Activated gamma-delta T cell treated with Interleukin-2 at 50 U/mL for 16 hours (primary cell): ENCODE results near the gene GATAD2B.

Source experiments
- DNase-seq: peaks from one replicate; pipeline ENCODE4 v3.0.0-alpha.2; 2020

The GATAD2B gene

DNA sequence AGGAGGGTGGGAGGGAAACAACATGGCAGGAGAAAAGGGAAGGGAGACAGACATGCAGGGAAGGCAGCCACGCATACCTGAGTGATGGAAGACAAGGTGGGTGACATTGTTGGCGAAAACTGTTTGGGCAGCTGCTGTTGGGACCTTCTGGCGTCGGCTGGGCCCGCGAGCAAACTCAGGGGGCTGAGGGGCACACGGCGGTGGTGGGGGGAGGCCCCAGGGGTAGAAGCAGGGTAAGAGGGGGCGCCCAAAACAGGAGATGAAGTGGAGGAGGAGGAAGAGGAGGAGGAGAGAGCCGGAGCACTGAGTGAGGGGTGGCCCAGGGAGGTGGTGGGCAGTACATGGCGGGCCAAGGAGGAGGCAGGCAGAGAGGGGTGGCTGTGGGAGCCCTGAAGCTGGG is 28.4 kb upstream of the GATAD2B start:
- no peak for DNase-seq

DNA sequence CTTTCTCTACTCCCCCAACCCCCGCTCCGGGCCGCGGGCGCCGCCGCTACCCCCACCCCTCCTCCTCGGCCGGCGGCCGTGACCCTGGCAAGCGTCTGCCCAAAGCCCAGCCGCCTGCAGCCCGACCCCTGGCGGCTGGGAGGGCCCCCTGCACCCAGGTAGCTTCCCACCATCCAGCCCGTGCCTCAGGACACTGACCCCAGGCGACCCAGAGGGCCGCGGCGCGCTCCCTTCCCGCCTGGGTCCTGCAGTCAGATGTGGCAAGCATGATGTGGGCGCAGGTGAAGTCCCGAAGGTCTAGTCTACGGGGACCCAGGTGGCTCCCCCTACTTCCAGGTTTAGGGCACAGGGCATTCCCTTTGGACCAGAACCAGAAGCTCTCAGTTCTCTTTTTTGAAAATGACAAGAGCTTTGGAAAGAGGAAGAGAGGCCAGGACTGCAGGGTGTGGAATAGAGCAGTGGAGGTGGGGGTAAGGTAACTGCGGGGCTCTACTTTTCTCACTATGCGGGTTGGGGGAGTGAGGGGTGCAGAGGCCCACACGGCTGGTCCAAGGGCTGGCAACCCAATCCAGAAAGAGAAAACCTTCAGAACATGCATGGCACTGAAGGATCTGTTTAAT is 24.0 kb upstream of the GATAD2B start, which contains the start of gene DENND4B:
DENND4B (minus strand) TSS at position 97 of the 620 bp plus-strand sequence. CDS start 2,344 bp downstream, outside the sequence.
- DNase-seq = peak; percentile 67

DNA sequence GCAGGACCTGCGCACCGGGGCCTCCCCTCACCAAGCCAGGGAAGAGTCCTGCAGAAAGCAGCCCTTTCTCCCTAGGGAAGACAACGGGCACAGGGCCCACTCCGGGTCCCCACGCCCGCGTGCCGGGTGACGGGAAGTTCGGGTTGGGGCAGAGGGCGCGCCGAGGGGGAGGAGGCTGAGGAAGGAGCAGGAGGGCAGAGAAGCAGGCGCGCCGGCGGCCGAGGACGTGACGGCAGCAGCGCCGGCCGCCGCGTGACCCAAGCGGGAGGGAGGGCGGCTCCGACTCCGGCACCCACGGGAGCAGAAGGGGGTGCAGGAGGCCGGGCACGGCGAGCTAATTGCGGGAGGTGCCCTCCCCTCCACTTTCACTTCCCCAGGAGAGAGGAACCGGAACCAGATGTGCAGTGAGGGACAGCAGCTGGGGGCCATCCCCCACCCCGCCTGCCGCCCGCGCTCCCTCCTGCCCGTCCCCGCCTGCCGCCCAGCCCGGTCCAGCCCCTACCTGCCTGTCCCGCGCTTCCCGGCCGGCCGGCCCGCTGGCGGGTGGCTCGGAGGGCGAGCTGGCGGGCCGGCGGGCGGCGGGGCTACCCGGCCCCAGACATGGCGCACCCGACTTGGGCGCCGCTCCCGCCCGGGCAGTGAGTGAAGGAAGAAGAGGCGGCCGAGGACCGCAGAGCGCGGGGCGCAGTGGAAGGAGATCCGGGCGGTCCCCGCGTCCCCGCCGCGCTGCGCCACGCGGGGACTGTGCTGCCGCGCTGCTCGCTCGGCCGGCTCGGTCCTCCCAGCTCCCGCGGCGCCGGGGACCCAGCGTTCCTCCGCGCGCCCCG is 23.2 kb upstream of the GATAD2B start:
- DNase-seq = peak; percentile 63

DNA sequence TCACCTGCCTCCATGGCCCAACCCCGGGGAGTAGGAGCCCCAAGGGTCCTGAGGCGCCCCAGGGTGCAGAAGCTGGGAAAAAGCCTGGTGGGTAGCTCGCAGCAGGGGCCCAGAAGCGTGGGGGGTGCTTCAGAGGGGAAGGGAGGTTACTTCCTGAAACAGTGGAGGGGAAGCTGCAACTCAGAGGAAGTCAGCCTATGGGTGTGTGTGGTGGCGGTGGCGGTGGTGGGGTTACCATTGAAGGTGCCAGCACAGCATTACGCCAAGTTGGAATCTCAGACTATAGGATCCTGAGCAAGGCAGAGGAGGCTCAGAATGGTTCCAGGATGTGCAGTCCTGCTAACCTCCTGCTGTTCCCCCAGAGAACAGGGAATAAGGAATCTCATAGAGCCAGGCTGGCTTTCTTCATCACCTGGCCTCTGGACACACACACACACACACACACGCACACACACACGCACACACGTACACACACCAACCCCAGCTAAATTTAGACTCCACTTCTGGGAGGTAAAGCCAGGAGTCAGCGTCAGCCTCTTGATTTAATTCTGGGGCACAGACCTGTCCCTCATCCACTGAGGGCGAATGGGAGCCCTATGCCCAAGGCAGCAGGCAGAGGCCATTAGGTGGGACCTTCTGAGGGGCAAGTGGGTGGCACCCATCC is 22.5 kb upstream of the GATAD2B start:
- DNase-seq = peak; percentile 81

DNA sequence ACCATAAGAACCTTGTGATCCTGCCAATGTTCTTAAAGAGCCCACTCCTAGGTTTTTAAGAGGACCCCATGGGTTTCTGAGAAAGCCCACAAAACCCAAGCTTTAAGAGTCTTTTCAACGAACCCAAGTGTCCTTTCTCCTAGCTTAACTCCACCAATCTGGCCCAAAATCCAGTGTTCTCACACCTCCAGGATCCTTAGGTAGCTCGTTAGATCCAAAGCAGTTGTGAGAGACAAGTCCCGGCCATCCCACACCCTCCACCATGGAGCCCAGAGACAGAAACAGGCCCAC is 22.0 kb upstream of the GATAD2B start:
- DNase-seq = no peak

DNA sequence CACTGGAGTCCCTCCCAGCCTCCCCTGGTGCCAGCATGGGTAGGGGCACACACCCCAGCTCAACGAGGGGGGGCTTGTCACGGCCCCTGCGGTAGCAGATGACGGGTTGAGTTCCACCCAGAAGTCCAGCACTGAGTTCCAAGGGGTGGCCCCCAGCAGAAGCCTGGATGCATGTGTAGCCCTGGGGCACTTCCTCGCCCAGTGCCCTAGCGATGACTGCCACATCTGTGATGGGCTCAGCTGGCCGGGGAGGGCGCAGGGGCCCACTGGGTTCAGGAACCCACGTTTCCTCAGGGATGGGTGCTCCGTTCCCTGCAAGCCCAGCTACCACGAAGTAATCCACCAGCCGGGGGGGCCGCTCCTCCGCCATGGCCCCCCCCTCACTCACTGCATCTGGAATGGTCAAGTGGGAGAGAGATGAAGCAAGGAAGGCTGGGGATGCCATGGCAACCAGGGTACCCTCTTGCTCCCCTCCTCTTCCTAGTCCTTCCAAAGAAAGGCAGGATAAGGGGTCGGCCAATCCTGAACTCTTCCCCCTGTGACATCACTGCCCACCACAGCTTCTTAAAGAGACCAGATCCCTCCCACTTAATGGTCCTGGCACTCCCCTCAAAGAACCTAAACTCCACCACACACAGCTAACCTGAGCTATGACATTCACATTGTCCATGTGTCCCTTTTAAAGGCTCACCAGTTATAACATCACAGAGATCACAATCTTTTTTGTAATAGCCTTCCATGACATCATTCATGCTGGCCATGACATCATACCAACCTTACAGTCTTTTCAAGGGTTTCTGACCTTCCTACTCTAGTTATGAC is 21.4 kb upstream of the GATAD2B start:
- no peak for DNase-seq

DNA sequence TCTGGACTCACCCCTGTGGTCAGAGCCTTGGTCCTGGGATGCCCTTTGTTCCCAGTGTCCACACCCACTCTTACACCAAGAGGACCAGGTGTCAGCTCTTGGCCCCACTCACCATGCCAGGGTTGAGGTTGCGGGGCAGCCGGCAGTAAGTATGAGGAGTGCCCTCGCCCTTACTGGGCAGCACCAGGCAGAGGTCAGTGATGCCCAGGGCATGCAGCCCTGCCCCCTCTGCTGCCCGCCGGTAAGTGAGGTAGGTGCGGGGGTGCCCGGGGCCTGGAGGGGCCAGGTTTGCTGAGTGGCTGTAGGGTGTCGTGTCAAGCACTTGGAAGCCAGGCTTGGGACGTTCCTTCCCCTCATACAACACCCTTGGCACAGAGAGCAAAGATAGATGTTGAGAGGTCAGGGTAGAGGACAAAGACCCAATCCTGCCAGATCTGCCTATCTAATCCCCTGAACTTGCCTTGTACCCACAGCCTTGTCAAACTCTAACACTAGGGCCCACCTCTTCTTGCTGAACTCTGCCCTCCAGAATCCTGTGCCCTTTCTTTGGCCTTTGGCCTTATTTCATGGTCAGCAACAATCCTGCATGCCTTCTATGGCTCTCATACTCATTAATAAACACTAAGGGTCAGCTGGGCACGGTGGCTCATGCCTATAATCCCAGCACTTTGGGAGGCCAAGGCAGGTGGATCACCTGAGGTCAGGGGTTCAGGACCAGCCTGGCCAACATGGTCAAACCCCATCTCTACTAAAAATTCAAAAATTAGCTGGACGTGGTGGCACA is 20.2 kb upstream of the GATAD2B start:
- no peak for DNase-seq

DNA sequence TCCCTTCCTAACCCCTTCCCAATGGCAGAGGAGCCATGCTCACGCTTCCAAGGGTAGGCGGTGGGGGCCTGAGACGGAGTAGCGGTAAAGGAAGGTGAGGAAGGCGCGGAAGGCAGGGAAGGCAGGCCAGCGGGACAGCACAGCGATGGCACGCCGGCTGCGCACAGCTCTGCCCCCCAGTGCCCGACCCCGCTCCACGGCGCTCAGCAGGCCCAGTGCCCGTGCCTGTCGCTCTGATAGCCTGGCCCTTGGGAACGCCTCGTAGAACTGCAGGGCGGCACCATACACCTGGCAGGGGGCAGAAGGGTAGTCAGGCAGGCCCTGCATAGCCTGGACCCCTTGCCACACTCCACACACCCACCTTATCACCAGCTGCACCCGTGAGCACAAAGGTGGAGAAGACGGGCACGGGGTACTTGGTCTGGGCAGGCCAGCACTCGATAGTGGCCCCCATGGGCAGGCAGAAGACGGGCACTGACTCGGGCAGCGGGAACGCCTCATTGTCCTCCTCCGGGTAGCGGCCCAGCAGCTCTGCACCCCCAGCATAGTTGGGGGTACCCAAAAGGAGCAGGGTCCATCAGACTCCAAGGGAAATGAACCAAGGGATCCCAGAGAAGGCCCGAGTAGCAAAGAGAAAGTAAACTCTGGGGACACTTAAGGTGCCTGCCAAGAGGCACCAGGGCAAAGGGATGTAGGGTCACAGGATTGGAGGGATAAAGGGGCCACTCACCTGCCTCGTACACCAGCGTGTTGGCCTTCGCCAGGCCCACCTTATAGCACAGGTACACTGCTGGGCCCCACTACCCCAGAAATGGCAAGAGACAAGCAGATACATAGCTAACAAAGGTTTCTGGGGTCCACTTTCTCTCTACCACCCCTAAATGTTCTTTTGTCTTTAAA is 19.3 kb upstream of the GATAD2B start:
- no peak for DNase-seq

DNA sequence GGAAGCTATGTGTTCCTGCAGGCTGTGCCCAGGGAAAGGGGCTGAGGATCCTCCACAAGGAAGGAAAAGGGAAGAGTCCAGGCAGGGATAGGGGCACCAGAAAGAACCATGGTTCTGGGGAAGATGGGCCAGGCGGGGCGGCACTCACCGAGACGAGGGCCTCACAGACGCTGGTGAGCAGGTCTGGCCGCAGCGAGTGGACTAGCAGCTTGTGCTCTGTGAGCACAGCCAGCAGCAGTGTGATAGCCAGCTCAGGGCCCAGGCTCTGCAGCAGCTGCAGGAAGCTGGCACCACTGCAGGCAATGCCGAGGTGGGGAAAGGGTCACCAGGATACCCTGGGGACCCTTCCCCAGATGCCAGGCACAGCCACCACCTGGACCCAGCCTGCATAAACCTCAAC is 18.0 kb upstream of the GATAD2B start:
- no peak for DNase-seq

DNA sequence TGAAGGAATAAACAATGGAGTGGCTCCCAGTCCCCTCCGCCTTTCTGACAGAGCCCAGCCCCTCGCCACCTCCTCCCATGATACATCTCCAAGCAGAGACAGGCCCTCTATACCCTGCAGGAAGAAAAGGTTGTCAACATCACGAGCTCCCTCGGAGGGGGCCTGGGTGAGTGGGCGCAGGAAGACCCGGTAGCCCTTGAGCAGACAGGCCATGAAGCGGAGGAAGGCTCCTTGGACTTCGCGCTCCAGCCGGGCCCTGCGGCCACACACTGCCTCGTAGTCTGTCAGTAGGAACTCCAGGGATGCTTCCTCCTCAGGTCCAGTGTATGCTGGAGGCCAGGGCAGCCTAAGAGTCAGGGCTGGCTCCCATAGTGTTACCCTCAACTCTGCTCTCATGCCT is 16.7 kb upstream of the GATAD2B start:
- DNase-seq = no peak

DNA sequence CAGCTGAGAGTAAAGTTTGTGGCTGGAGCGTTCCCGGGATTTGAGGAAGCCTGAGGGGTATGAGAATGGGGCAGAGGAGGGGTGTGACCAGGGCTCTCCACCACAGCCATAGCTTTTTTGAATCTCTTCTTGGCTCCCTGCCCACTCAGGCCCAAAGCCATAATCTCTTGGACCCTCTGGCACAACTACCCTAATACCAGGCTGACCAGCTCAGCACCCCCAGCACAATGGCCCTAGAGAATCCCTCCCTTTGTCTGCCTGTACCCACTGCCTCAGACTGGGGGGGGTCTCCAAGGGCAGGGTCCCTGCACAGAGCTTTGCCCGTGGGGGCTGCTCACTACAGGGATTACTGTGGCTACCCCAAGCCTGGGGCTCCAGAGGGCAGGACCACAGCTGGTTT is 16.2 kb upstream of the GATAD2B start:
- no peak for DNase-seq

DNA sequence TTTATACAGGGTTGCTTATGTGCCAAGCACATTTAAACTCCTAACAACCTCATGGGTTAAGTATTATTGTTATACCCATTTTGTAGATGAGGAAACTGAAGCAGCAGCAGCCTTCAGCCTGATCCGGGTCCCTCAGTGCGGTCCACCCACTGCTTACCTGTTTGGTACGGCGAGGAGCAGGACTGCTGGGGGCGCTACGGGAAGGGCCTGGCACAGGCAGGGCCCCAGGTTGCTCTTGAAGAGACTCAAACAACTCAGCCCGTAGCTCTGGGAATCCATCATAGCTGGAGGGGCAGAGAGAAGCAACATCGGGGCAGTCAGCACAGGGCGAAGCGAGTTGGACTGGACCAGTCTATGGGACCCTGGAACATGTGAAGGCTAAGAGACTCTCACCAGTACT is 14.6 kb upstream of the GATAD2B start:
- no peak for DNase-seq

DNA sequence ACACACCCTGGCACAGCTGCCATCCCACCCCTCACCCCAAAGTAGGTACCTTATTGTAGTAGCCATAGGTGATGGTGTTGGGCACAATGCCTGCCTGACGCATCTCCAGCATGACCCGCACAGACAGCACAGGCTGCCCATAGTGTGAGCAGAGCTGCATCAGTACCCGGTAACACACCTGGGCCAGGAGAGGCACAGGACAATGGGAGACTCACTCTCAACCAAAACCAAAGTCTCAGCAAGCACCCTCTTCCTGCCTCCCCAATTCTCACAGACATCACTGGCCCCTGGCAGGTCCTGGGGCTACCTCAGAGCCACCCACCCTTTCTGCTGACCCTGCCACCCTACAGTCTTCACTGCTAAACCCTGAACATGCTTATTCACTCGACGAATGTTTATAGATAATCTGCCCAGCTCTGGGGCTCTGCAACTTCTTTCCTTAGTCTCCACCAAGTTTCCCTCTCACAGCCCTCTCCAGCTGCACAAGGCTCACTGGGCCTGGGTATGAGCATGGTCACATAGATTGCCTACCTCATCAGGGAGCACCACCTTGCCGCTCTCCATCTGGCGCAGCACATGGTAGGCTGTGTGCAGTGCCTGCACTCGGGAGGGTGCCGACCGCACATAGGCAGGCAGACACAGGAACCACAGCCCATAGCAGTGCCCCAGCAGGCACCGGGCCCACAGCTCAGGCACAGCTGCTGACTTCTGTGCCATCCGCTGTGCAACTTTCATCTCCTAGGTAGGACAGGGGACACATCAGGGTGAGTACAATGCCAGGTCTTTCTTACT is 13.4 kb upstream of the GATAD2B start:
- DNase-seq = no peak

DNA sequence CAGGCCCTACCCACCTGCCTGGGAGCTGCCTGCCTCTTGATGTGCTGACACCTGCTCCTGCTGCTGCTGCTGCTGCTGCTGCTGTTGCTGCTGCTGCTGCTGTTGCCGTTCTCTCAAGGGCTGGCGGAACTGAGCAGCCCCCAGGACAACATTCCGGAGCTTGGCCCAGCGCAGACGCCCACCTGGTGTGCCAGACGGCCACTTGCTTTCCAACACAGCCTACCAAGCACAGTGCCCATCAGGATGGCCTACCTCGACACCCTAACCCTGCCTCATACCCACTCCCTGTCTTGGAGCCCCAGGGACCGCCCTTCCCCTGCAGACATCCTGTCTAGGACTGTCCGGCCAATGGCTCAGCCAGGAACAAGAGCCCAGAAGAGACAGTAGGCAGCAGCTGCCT is 12.0 kb upstream of the GATAD2B start:
- DNase-seq = no peak

DNA sequence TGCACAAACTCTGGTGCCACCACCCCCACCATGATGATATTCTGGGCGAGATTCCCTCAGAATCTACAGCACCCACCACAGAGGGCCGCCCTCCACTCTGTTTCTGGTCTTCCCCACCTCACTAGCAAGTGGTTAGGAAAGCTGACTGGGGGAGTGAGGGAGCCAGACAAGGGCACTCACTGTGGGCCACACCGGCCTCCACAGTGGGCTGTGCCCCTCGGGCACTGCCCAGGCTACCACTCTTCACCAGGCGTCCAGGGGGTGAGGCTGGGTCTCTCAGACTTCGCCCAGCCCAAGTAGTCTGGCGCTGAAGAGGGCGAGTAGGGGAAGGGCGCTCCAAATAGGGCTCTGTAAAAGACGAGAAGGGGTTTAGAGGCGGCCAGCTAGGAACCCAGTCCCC is 11.2 kb upstream of the GATAD2B start:
- no peak for DNase-seq

DNA sequence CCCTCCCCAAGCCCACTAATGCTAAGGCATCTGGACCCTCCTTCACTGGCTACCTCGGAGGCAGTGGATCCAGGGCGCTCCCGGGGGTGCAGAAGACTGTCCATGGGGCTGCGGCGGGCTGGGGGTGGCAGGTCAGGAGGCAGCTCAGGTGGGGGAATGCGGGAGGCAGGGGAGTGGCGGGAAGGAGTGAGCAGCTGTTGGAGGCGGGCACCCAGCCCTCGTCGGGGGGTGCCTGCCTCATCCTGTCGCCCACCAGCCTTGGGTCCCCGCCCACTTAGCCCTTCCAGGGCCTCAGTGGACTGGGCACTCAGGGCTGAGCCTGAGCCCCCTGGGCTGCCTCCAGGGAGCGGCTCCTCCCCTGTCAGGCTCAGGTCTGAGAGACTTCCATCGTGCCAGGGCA is 10.7 kb upstream of the GATAD2B start:
- DNase-seq = no peak

DNA sequence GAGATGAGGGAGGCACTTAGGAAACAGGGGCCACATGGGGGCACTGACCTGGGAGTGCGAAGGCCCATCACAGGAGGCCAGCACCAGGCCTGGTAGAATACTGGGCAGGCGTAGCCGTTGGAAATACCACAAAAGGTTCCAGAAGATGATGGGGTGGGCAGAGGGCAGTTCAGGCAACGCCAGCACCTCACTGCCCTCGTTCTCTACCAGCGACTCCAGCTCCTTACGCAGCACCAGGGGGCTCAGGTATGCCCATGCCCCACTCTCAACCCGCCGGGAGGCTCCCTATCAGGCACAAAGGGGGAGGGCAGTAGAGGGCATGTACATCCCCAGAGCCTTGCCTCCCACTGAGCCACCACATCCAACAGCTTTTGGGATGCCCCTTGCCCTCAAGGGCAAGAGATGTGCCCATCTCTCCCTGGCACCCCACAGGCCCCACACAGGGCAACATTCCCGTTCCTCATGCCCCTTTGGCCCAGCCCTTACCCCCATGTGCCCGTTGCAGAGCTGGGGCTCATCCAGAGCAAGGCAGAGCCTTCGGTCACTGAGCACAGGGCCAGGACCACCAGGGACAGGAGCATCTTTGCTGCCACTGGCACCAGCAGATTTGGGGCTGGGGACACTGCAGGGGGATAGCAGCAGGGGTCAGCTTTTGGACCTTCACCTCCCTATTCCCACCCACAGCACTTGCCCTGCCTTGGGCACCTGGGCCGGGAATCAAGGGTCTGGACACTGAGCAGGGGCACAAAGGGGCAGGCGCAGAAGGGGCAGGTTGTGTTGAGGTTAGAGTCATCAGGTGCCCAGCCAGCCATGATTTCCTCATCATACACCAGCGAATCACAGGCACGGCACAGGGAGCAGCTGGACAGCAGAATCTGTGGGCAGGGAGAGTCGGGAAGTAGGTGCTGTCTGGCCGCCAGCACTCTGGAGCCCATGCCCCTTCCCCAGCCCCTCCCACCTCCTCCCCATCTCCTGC is 9.7 kb upstream of the GATAD2B start:
- no peak for DNase-seq

DNA sequence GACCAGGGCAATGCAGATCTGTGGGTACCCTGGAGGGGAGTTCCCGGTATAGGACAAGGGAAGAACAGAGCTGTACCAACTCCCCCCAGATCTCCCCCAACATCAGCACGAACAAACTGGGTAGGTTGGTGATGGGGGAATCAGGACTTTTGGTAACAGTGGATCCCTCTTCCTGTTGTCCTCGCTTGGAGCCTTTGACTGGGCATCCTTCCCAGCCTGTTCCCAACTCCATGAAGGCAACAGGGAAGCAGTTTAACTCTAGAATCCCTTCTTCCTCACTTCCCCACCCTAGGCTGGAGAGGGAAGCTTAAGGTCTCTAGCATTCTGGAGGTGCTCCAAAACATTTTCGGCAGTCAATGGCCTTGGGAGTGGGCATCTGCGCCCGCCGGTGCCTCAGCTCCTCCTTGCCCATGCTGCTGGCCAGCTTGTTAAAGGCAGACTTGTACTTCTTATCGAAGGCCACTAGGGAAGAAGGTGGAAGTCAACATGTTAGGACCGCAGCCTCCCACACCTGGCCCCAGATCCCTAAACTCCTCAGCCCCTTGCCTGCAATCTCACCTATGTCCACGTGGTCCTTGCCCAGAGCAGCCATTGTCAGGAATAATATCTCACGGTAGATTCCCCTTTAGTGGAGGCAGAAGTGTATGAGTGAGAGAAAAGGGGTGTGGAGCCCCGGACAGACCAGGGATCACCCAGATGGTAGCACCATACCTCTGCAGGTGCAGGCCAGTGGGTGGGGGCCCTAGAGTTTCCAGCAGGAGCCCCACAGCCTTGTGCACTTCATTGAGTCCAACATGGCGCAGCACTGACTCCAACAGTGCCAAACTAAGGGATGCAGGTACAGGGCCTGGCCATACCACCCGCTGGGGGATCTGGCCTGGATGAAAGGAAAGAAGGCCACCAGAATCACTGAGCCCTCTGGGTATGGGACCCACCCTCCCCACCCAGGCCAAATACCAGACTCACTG is 7.5 kb upstream of the GATAD2B start:
- DNase-seq = no peak
